ENCODE data around the gene RPN2.

The RPN2 gene

DNA sequence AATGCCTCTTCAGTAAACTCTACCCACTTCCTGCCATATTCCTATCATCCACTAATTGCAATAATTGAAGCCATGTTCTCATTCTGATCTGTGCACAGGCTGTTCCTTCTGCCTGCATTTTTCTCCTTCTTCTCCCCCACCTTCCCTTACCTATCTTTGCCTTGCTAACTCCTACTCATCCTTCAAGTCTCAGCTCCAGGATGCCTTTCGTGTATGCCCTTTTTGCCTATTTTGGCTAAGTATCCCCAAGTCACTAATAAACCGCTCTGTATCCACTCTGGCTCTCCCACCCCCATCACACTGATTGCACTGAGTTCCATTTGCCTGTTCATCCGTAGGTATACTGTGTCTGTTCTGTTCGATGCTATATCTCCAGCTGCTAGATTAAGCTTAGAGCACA lies 6.3 kb upstream of the RPN2 start:
- TF ChIP-seq, protein P1, sequence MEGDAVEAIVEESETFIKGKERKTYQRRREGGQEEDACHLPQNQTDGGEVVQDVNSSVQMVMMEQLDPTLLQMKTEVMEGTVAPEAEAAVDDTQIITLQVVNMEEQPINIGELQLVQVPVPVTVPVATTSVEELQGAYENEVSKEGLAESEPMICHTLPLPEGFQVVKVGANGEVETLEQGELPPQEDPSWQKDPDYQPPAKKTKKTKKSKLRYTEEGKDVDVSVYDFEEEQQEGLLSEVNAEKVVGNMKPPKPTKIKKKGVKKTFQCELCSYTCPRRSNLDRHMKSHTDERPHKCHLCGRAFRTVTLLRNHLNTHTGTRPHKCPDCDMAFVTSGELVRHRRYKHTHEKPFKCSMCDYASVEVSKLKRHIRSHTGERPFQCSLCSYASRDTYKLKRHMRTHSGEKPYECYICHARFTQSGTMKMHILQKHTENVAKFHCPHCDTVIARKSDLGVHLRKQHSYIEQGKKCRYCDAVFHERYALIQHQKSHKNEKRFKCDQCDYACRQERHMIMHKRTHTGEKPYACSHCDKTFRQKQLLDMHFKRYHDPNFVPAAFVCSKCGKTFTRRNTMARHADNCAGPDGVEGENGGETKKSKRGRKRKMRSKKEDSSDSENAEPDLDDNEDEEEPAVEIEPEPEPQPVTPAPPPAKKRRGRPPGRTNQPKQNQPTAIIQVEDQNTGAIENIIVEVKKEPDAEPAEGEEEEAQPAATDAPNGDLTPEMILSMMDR (IDR thresholded peaks at IDR 0.05; ENCODE audit: borderline replicate concordance, control extremely low read depth, extremely low read depth, insufficient read depth, missing control alignments): no peak
- in situ Hi-C loops (cut with MboI; ENCODE audit: low sequenced_read_pairs, unreplicated experiment): no loop called here
- DNase-seq (ENCODE audit: low spot score): no peak

DNA sequence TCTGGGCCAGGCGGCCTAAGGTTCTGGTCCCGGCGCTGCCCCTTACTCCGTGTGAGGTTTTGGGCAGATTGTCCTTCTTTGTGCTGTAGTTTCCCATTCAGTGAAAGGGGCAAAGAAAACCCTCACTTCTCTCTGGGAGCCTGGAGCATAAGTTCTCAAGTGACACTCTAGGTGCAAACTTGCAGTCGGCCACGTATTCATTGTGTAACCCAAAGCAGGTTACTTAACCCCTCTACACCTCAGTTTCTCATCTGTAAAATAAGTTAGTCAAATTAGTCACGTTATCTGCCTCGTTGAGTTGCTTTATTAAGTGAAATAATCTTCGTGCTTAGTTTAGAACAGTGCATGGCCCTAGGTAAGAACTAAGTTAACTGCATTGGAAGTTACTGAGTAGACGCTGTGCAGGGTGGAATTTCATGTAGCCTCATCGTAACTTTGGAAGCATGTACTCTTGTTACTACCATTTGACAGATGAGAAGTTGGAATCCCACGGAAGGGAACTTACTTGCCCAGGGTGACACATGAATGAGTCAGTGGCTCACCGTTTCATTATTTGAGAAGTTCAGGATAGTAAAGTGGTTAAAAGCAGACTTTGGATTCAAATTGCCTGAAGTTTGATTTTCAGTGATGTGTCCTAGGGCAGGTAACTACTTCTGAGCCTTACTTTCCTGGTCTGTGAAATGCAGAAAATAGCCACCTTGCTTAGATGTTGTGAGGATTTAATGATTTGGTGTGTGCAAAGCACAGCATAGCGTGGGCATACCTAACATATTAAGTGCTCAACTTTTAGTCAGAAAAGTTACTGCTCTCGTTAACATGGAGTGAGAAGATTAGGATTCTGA lies 774 bp downstream of the RPN2 start:
- in situ Hi-C loops (cut with MboI; ENCODE audit: low sequenced_read_pairs, unreplicated experiment): no loop called here
- no peak for DNase-seq (ENCODE audit: low spot score)
- TF ChIP-seq, protein P1 (IDR thresholded peaks at IDR 0.05; ENCODE audit: borderline replicate concordance, control extremely low read depth, extremely low read depth, insufficient read depth, missing control alignments): no peak

DNA sequence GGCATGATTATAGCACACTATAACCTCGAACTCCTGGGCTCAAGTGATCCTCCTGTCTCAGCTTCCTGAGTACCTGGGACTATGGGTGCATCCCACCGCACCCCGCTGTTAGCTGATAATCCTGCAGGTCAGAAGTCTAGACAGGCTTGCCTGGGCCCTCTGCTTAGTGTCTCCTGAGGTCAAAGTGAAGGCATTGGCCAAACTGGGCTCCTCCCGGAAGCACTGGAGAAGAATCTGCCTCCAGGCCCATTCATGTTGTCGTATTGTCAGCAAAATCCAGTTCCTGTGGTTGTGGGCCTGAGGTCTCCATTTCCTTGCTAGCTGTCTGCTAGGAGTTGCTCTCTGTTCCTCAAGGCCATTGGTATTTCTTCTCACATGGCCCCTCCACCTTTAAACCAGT lies 6.6 kb downstream of the RPN2 start:
- TF ChIP-seq, protein P1 (IDR thresholded peaks at IDR 0.05; ENCODE audit: borderline replicate concordance, control extremely low read depth, extremely low read depth, insufficient read depth, missing control alignments): no peak
- no peak for DNase-seq (ENCODE audit: low spot score)
- in situ Hi-C loops (cut with MboI; ENCODE audit: low sequenced_read_pairs, unreplicated experiment): no loop called here

DNA sequence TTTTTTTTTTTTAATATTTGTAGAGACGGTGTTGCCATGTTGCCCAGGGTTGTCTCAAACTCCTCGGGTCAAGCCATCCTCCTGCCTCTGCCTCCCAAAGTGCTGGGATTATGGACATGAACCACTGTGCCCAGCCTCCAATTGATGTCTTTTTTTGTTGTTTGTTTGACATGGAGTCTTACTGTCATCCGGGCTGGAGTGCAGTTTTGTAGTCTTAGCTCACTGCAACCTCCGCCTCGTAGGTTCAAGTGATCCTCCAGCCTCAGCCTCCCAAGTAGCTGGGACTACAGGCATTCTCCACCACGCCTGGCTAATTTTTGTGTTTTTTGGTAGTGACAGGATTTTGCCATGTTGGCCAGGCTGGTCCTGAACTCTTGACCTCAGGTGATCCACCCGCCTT lies 9.7 kb downstream of the RPN2 start:
- in situ Hi-C loops (cut with MboI; ENCODE audit: low sequenced_read_pairs, unreplicated experiment): no loop called here
- TF ChIP-seq, protein P1 (IDR thresholded peaks at IDR 0.05; ENCODE audit: borderline replicate concordance, control extremely low read depth, extremely low read depth, insufficient read depth, missing control alignments): no peak
- DNase-seq (ENCODE audit: low spot score): no peak

DNA sequence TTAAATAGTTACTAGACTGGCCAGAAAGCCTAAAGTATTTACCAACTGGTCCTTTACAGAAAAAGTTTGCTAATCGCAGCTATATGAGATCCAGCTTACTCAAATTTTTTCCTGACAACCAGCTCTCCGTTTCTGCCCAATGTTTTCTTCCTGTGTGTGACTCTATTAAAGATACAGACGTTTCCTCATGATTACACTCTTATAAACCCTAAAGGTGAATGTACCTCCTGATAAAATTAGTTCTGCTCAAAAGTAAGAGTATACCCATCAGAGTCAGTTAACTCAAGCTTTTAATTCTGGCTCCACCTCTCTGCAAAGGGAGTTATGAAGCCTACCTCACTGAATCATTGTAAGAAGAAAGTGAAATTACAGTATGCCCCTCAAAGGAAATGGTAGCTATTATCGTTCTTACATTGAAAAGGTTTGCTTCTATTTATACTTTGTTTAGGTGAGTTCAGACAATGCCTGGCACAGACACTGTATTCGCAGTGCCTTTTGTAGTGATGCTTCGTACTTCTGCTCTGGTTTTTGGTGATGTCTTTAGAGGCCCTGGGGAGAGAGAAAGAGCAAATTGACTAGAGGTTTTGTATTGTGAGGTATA lies 10.4 kb downstream of the RPN2 start:
- in situ Hi-C loops (cut with MboI; ENCODE audit: low sequenced_read_pairs, unreplicated experiment): no loop called here
- no peak for DNase-seq (ENCODE audit: low spot score)
- TF ChIP-seq, protein P1 (IDR thresholded peaks at IDR 0.05; ENCODE audit: borderline replicate concordance, control extremely low read depth, extremely low read depth, insufficient read depth, missing control alignments): no peak

DNA sequence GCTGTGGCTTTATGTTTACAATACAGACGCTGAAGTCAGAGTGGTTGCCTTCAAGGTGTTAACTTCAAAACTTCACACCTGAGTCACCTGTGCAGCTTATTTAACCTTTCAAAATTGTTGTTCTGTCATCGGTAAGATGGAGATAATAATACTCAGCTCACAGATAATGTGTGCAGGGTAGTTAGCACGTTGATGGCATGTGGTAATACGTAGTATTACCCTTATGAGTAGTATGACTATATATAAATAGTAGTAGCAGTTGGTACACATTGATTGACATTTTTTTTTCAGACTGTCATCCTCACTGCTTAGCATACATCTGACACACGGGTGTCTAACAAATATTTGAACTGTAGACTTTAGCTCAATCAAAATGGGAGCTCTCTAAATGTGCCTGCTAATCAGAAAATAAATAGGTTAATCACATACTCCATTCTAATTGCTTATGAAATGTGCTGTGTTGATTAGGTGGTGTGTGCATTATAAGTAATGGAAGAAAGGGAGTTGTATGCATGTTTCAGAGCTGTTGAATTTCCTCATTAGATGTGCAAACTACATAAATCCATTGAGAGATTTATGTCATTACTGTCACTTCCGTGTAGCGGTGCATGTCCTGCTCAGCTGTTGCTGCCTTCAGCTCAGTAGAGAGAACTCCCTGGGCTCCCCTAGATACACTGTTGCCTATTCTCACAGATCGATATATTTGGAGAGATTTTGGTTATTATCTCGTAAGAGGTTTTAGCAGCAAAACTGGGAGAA lies 11.4 kb downstream of the RPN2 start:
- DNase-seq (ENCODE audit: low spot score): no peak
- in situ Hi-C loops (cut with MboI; ENCODE audit: low sequenced_read_pairs, unreplicated experiment): no loop called here
- TF ChIP-seq, protein P1 (IDR thresholded peaks at IDR 0.05; ENCODE audit: borderline replicate concordance, control extremely low read depth, extremely low read depth, insufficient read depth, missing control alignments): no peak

Data from GM13976 (cell line).